GM19372 (cell line): ENCODE data around the gene SP6.

ENCODE experiments used
- ATAC-seq: cut with Tn5 transposase; IDR thresholded peaks from one replicate; pipeline ENCODE4 v1.9.1; 2021; ENCODE audit warnings: mild to moderate bottlenecking, low read depth, moderate library complexity; ENCODE audit not compliant: unreplicated experiment

The SP6 gene

DNA sequence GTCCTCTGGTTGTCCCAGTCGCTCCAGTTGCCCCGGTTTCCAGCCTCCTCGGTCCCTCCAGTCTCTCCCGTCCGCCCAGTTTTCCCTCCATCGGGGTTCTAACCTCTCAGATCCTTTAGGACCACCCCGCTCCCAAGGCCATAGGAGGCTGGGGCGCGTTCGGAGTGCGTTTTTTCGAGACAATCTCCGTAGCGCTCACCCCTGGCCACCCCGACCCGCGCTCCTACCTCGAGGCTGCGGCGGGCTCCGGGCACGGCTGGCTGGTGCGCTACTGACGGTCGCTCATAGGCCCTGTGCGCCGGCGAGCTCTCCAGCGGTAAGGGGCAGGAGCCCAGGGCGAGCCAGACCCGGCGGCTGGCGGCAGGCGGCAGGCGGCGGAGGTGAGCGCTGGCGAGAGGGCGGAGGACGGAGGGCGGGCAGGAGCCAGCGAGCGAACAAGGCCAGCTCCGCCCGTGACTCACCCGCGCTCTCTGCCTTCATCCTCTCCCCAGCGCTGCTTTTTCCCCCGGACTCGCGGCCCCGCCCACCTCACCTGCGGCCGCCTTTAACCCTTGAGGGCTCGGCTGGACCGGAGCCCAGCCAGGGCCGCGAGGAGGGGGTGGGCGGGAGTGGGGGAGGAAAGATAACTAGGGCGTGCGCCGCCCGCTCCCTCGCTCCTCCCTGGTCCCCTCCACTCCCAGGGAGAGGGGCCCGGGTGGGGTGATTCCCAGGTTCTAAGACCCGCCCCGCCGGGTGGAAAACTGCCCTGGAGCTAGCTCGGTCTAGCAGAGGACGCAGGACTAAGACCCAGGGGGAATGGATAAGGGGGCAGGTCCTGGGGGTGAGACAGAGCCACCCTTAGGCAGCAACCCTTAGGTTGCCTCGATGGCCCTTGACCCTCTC lies at the start of gene SP6:
Gene SP6, minus strand, starts transcription at position 472 of the 882 bp plus-strand sequence. CDS start 2,734 bp downstream, outside the sequence.
- ATAC-seq = no peak

DNA sequence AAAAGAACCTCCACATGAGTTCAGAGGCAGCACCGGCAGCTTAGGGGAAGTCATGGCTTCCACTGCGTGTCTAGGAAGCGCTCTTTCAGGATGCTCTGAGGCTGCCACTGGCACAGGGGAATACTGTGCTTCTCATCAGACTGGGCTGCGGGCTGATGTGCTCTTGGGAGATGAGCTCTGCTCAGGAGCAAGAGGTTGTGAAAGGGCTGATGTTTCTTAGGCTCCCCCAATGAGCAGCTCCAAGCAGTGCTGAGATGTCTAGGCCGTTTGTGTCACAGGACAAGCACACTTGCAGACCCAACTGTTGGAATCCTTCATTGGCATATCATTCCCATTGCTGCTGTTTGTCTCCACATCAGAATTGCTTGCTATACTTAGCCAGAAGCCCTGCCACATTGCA lies 48.7 kb upstream of the SP6 start:
- ATAC-seq = no peak

DNA sequence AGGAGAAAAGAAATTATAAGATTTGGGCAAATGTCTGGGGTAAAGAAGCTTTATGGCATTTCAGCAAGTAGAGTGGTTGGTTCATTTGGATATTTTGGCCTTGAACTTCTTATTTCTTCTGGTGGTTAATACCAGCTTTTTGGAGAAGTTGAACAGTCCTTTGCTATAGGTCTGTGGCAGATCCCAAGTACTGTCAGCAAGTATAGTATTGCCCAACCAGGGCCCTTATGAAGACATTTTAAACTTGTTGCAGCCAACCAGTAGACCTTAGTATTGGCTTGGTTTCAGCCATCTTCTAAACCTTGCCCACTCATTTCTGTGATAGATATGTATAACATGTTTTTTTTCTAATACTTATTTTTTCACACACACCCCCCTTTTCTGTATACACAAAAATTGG lies 47.3 kb upstream of the SP6 start:
- no peak for ATAC-seq

DNA sequence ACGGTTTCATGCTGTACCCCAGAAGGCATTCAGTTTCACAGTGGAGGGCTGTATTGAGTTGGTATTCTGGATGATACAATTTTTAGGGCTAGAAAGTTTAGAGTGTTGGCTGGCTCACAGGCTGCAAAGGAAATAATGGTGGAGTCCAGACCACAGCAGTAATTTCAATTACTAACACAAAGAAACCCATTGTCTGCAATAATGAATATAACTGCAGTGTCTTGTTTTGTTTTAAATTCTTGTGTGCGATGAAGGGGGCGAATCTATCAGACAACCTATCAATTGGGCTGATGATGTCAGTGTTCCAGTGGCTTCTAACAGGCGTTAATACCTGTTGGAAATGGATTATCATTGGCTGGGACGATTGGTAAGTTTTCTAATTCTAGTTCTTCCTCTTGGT lies 46.6 kb upstream of the SP6 start:
- ATAC-seq = no peak

DNA sequence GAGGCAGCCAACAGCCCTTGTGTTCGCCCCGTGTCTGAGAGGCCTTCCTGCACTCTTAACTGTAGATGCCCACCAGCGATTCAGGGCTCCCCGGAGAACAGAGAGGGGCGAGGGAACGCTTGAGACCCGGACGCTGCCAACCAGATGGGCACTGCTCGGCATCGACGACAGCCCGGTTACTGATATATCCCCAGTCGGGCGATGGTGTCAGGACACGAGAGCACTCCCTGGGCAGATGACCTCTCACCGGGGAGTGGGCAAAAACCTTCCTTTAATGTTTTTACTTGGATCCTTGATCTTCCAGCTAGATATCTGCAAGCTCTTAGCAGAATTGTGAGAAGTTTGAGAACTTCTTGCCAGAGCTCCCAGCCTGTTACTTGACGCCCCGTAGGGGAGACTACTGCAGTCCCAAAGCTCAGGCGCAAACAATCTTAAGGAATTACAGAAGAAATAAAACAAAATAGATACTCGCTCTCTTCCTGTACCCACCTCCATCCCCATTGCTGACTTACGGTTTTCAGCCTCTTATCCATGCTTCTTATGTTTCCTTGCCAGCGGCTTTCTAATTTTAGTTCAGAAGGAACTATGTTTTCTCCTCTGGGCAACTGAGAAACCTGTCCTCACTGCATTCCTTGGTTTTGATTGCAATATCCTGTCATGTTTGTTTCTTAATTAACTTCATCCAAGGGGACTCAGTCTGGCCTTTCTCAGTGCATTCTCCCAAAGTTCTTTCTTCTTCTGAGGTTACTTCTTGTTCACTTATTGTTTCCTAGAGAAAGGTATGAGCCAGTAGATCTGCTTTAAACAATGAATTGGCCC lies 45.9 kb upstream of the SP6 start:
- ATAC-seq = no peak

DNA sequence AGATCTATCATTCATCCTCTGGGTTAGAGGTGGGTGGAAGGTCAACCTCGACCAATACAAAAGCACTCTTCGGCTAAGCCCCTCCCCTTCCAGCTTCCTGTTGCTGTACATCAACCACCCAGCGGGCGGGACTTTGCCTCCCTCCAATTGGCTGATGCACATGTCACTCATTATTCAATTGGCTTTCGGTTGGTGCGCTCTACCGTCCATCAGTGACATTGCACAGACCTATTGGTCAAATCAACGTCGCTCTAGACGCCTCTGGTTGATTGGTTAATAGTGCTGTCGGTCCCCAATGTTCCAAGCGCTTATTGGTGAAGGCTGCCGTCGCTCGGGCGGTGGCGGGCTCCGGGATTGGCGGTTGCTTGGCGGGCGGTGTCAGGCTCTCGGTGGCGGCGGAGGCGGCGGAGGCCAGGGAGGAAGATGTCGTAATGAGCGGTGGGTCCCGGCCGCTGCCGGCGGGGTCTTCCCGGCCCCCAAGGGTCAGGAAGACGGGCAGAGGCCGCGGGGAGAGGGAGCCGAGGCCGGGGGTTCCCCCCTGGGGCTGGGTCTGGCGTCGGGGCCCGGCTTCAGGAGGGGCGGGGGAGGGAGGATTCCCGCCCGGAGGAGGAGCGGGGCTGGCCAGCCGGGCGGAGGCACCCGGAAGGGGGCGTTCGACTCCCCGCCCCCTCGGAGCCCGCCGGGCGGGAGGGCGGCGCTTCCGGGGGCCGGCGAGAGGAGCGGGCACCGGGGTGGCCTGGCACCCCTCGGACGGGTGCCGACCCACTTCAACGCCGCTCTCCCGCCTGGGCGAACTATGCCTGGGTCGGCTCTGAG lies 45.1 kb upstream of the SP6 start, which contains the start of gene SP2:
Gene SP2, plus strand, starts transcription at position 381 of the 816 bp plus-strand sequence. Its CDS starts 51 bp downstream, at position 432.
- ATAC-seq = peak; percentile 88

DNA sequence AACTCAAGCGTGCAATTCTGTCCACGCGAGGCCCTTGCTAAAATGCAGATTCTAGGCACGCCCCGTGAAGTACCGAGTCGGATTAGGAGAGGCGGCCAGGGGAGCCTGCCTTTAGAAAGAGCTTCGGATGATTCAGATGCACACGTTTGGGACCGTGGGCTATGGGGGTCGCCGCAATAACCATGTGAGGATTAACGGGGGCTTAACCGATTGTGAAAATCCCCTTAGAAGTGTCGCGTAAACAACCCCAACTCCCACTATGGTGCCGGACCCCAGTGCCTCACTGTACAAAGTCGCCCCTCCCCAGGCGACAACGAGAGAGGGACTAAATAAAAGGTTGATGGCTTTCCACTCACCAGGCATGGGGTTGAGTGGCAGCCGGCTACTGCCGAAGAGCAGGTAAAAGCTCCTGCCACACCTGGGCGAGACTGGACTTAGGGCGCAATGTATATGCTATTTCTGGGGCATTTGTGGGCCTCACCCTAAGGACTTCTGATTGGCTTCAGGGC lies 44.4 kb upstream of the SP6 start:
- ATAC-seq = no peak

DNA sequence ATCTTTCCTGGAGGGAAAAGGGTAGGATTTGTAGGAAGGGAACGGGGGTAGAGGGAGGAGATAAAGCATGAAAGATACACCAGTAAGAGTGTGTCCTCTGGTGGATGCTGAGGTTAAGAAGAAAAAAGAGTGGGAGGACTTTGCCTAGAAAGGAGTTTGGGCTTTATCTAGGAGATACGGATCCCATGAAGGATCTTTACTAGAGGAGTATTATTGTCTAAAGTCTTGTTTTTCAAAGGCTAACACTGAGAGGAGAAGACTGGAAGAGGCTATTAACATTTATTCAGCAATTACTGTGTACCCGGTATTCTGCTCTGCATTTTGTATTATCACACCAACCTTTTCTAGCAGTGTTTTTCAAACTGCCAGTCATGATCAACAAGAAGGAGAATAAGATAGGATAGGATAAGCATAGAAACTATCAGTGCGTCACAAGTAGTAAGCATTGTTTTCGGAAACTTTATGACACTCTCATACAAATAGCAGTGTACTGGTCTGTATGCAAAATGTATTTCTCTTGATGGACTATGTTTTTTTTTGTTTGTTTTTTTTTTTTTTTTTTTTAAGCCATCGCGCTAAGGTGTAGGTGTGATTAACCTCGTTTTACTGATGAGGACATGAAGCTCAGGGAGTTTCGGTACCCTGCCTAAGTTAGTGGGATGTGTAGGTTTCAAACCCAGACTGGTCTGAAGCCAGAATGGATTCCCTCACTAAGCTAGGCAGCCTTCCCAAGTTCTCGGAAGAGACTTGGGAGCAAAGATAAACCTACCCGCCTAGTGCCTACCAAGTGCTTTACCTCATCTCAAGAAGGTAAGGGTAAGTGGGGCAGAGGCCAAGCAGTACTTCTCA lies 43.8 kb upstream of the SP6 start:
- ATAC-seq = no peak

DNA sequence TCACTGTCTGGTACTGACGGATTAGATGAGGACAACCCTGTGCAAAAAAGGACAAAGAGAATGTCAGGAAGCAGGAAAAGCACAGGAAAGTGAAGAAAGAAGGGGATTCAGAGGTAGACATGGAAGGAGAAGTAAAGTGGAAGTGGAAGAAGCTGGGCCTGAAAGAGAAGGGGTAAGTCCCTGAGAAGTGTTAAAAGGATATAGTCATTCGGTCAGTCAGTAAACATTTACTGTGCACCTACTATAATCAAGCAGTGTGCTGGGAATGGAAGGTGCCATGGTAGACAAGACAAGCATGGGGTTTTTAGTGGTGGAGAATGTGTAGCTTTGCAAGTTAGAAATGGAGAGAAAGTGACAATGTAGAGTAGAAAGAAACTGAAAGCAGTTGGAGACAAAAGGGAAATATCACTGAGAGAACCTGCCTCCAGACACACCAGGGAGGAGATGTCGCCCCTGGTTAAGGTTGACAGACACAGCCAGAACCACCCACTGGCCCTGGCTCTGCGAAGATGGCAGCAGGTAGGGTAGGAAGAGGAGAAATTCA lies 40.7 kb upstream of the SP6 start:
- ATAC-seq = no peak

DNA sequence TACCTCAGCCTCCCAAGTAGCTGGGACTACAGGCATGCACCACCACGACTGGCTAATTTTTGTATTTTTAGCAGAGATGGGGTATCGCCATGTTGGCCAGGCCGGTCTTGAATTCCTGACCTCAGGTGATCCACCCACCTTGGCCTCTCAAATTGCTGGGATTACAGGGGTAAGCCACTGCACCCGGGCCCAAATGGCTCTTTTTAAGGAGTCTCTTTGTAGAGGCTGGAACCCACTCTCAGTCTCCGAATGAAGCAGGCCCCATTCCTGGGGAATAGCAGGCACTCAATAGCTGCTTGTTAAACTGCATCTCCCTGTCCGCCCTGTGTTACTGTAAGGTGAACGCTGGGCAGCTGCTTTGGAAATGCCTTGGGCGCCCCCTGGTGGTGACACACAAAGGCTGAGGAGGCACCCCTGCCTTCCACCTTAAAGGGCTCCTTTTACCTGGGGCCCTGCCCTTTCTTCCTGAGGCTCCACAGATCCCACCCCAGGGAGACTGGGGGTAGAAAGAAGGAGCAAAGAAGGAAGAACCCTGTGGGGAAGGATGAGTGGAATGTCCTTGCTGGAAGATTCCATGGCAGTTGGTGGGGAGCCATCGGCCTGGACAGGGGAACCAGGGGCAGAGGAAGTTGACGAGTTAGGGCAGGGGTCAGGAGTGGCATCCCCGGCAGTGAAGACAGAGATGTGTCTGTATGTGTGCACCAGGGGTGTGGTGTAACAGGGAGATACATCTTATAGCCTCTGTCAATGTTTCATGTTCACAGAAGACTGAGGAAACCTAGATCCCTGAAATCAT lies 39.0 kb upstream of the SP6 start:
- ATAC-seq = no peak

DNA sequence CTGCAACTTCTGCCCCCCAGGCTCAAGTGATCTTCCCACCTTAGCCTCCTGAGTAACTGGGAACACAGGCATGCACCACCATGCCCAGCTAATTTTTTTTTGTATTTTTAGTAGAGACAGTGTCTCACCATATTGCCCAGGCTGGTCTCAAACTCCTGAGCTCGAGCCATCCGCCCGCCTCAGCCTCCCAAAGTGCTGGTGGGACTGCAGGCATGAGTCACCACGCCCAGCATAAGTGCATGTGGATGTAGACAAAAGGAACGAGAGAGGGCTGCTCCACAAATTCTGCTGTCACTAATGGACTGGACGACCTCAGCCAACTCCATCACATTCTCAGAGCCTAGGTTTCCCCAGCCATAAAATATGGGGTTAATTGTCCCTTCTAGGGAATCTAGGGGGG lies 37.3 kb upstream of the SP6 start:
- ATAC-seq = no peak

DNA sequence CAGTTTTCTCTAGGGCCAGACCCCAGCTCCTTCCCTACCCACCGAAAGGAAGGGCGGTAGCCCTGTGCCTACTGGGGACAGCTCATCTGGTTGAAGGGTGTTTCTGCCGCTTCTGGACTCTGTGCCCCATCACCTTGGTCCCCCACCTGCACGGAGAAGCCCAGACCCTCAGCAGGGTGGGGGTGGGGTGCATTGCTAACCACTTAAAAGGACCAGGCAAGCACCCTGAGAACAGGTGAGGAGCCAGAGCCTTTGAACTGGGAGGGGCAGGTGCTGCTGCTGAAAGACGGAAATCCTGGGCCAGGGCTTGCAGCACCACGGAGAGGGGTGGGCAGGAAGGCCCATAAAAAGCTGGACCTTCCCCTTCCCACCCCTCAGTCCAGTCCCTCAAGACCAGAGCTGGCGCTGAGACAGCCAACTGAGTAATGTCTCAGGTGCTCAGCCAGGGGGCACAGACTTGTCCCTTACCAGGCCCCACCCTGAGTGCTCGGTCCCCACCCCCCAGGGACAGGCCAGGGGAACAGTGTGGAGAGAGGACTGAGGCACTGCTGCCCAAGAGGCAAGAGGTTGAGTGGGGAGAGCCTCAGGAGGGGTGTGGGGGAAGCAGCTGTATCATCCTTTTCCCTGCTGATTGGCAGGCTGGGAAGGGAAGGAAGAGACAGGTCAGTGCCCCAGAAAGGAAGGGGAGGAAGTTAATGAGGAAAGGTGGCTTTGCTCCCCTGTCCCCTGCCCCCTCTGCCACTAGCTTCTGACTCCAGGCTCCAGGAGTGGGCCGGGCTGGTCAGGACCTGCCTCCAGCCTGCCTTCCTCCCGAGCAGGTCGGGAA lies 34.2 kb upstream of the SP6 start:
- ATAC-seq = no peak

DNA sequence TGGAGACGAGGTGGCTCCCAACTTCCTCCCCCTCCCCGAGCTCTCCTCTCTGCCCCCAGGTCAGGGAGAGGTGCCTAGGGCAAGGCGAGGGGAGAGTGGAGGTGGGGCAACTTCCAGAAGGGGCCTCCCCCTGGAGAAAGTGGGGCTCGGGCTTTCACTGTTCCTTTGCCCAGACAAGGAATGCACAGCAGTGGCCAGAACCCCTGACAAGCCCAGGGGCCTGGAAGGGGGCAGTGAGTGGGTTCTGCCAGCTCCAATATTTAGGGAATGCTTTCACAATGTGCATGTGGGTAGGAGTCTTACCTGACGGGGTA lies 33.4 kb upstream of the SP6 start:
- no peak for ATAC-seq

DNA sequence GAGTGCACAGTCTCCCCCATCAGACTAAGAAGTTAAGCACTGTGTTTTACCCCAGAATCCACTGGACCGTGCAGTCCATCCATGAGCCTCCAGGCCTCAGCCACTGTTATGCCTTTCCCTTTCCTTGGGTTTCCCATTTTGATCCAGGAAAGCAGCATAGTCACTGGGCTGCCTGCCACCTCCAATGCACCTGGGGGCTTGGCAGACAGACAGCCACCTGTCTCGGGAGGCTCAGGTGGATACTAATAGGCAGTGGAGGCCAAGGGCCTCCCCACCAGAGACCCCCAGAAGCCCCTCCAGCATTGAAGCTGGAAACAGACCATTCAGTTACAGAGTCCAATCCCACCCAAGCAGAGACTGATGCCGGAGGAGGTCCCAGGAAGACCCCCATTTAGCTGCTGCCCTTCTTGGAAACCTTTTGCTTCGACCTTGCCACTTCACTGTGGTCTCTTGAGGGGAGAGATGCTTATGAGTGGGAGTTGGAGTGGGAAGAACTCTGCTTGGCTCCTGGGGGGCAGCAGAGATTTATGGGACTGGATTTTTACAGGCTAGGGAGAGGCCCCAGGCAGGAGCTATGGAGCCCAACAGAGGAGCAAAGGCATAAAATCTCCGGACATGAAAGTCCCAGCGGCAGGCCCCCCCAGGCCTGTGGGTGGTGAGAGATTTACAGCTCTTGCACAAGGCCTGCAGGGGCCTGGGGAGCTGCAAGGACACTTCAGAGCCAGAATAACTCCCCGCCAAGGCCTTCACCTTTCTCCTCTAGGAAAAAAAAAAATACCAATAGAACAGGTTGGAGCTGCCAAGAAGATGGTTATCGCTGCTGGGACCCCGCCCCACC lies 32.8 kb upstream of the SP6 start:
- no peak for ATAC-seq

DNA sequence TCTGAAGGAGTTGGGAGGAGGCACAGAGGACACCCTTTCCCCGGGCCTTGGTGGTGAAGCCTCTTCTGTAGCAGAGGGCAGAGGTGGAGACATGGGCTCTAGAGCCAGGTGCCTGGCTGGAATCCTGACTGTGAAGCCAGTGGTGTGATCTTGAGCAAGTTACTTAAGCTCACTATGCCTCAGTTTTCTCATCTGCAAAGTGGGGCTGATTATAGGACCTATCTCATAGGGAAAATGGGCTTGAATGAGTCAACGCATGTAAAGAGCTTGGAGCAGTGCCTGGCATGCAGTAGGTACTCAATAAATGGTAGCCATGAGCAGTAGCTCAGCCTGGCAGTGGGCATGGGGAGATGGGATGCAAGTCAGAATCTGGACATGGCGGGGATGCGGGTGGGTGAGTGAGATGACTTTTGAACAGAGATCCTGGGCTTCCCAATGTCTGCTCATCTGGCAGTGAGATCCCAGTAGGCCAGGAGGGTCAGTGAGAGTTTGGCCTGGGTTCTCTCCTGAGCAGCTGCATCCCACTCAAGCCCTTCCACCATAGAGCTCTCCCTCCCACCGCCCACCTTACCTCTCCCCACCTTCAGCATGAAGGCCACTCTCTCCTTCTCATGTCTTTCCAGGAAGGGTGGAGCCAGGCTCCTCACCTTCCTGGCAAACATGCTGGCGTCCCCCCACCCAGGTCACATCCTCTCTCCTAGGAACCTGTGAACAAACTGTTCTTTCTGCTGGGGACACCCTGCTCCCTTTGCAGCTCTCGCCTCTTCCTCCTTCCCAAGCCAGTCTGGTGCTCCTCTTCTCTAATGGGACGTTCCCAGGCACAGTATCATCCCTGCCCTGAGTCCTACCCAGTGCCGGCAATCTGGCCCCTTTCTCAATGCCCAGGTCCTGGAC lies 32.0 kb upstream of the SP6 start:
- no peak for ATAC-seq

DNA sequence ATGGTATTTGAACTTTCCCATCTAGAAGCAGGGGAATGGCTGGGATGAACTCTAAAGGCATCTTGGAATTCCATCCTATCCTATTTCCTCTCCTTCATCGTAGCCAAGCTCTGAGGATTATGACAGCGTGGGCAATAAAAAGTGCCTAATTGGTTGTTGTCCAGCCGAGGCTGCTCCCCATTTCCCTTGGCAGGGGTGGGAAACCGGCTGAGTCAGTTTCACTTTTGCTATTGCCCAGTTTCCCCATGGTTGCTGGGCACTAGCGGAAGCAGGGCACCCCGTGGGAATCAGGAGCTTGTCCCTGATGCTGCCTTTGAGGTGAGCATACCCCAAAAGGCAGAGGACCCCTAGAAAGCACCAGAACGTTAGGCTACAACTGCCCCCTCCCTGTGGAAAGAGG lies 31.3 kb upstream of the SP6 start:
- no peak for ATAC-seq
